ENCODE results near the gene ADCYAP1R1. TPM values are rescaled to one million over a fixed set of nuclear protein-coding genes. Genes with fewer than 3 reads are reported as not detected.
"Not testable (repeated sequence)": the region's sequence is repeated elsewhere in the genome, so short reads cannot be mapped to it uniquely, and the experiment has no call there.

Gene ADCYAP1R1
- total RNA-seq, 4 donors from 2014 or later, result 3.1 to 22.0 (median 6.7) TPM

DNA sequence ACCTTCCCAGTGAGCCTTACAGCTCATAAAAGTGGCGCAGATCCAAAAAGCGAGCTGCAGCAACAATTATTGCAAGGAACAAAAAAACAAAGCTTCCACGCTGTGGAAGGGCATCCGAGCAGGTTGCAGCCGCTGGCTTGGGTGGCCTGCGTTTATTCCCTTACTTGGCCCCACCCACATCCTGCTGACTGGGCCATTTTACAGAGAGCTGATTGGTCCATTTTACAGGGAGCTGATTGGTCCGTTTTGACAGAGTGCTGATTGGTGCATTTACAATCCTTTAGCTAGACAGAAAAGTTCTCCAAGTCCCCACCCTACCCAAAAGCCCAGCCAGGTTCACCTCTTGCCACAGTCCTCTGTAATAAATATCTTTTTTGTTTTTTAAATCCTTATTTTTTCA, 85.1 kb downstream of the ADCYAP1R1 start:
- no peak for DNase-seq
- H3K27ac ChIP-seq, result no peak overlapping the region
- H3K27me3 ChIP-seq, result no peaks in the 10 kb centered on the region
- no peaks in the 10 kb centered on the region for H3K9me3 ChIP-seq
- H3K4me1 ChIP-seq, result no peaks in the 10 kb centered on the region
- no peak overlapping the region for H3K4me3 ChIP-seq
- TF ChIP-seq, protein P1, sequence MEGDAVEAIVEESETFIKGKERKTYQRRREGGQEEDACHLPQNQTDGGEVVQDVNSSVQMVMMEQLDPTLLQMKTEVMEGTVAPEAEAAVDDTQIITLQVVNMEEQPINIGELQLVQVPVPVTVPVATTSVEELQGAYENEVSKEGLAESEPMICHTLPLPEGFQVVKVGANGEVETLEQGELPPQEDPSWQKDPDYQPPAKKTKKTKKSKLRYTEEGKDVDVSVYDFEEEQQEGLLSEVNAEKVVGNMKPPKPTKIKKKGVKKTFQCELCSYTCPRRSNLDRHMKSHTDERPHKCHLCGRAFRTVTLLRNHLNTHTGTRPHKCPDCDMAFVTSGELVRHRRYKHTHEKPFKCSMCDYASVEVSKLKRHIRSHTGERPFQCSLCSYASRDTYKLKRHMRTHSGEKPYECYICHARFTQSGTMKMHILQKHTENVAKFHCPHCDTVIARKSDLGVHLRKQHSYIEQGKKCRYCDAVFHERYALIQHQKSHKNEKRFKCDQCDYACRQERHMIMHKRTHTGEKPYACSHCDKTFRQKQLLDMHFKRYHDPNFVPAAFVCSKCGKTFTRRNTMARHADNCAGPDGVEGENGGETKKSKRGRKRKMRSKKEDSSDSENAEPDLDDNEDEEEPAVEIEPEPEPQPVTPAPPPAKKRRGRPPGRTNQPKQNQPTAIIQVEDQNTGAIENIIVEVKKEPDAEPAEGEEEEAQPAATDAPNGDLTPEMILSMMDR (IDR thresholded peaks at IDR 0.05), result no peak
- no peak for TF ChIP-seq POLR2A (IDR thresholded peaks at IDR 0.05)
- H3K36me3 ChIP-seq, result no peaks in the 10 kb centered on the region
- intact Hi-C loops (cut with DNase I; ENCODE audit: low total_unique reads), result no loop called here

DNA sequence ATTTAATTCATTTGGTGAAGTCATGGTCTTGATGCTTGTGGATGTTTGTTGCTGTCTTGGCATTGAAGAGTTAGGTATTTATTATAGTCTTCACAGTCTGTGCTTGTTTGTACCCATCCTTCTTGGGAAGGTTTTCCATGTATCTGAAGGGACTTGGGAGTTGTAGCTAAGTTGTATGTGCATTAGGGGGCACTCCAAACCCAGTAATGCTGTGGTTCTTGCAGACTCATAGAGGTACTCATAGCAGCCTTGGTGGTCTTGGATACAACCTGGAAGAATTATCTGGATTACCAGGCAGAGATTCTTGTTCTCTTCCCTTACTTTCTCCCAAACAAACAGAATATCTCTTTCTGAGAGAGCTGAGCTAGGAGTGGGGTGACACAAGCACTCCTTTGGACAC, 93.2 kb downstream of the ADCYAP1R1 start:
- no peaks in the 10 kb centered on the region for H3K9me3 ChIP-seq
- H3K36me3 ChIP-seq, result no peaks in the 10 kb centered on the region
- no peaks in the 10 kb centered on the region for H3K27me3 ChIP-seq
- TF ChIP-seq POLR2A (IDR thresholded peaks at IDR 0.05), result no peak
- TF ChIP-seq, protein P1 (IDR thresholded peaks at IDR 0.05), result no peak
- intact Hi-C loops (cut with DNase I; ENCODE audit: low total_unique reads), result no loop called here
- no peaks in the 10 kb centered on the region for H3K4me1 ChIP-seq
- no peak for DNase-seq
- H3K4me3 ChIP-seq, result no peak overlapping the region
- H3K27ac ChIP-seq, result no peak overlapping the region

DNA sequence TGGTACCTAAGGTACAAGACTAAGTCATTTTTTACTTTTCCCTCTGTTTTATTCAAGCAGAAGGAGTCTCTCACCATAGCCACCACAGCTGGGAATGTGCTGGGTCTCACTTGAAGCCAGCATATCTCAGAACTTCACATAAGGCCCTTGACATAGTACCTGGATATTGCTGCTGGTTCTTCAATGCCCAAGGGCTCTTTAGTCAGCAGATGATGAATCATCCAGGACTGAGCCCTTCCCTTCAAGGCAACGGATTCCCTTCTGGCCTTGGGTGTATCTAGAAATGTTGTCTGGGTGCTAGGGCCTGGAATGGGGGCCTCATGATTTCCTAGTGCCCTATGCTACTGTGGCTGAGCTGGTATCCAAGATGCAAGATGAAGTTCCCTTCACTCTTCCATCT, 93.9 kb downstream of the ADCYAP1R1 start:
- DNase-seq, result no peak
- Histone ChIP-seq H3K36me3 (no peaks in the 10 kb centered on the region), H3K9me3 (no peaks in the 10 kb centered on the region), H3K4me1 (no peaks in the 10 kb centered on the region), H3K27ac (no peak overlapping the region), H3K27me3 (no peaks in the 10 kb centered on the region), H3K4me3 (no peak overlapping the region)
- intact Hi-C loops (cut with DNase I; ENCODE audit: low total_unique reads), result no loop called here
- TF ChIP-seq, protein P1 (IDR thresholded peaks at IDR 0.05), result no peak
- no peak for TF ChIP-seq POLR2A (IDR thresholded peaks at IDR 0.05)

DNA sequence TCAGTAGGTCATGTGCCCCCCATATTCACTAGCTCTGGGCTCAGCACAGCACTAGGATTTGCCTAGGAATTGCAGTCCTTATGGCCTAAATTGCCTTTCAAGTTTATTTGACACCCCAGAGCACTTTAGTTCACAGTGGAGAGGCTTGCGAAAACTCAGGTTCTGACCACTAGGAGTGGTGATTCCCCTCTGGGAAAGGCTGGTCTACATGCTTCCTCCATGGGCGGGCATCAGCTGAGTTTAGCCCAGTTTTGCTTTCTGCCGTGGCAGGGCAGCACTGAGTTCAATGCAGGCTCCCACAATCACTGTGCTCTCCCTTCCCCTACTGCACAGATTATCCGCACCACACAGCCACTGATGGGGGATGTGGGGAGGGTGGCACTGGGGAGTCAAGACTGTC, 94.4 kb downstream of the ADCYAP1R1 start:
- intact Hi-C loops (cut with DNase I; ENCODE audit: low total_unique reads), result no loop called here
- Histone ChIP-seq H3K4me3 (no peak overlapping the region), H3K27me3 (no peaks in the 10 kb centered on the region), H3K9me3 (no peaks in the 10 kb centered on the region), H3K36me3 (no peaks in the 10 kb centered on the region), H3K4me1 (no peaks in the 10 kb centered on the region), H3K27ac (no peak overlapping the region)
- no peak for DNase-seq
- no peak for TF ChIP-seq POLR2A (IDR thresholded peaks at IDR 0.05)
- TF ChIP-seq, protein P1 (IDR thresholded peaks at IDR 0.05), result no peak

DNA sequence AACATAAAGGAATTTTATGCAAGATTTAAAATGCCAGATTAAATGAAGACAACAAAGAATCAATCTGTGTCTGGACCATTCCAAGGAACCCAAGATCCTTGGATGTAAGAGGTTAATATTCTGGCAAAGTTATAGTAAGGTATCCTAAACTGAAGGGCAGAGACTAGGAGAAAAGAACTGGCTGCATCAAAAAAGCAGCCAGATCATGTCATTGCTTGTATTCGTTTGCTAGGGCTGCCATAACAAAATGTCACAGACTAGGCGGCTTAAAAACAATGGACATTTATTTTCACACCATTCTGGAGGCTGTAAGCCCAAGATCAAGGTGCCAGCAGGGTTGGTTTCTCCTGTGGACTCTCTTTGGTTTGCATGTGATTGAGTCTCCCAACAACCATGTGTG, 99.7 kb downstream of the ADCYAP1R1 start:
- Histone ChIP-seq H3K4me3 (no peak overlapping the region), H3K4me1 (no peaks in the 10 kb centered on the region), H3K9me3 (no peaks in the 10 kb centered on the region), H3K27ac (no peak overlapping the region), H3K36me3 (no peaks in the 10 kb centered on the region), H3K27me3 (no peaks in the 10 kb centered on the region)
- no peak for DNase-seq
- TF ChIP-seq, protein P1 (IDR thresholded peaks at IDR 0.05), result no peak
- no peak for TF ChIP-seq POLR2A (IDR thresholded peaks at IDR 0.05)
- intact Hi-C loops (cut with DNase I; ENCODE audit: low total_unique reads), result no loop called here

DNA sequence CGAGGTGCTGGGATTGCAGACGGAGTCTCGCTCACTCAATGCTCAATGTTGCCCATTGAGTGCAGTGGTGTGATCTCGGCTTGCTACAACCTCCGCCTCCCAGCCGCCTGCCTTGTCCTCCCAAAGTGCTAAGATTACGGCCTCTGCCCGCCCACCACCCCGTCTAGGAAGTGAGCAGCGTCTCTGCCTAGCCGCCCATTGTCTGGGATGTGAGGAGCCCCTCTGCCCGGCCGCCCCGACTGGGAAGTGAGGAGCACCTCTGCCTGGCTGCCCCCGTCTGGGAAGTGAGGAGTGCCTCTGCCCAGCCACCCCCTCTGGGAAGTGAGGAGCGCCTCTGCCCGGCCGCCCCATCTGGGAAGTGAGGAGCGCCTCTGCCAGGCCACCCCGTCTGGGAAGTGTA, 101.2 kb downstream of the ADCYAP1R1 start:
- H3K27me3 ChIP-seq; intact Hi-C loops (cut with DNase I; ENCODE audit: low total_unique reads); H3K4me3 ChIP-seq; H3K9me3 ChIP-seq; H3K27ac ChIP-seq; H3K36me3 ChIP-seq; DNase-seq; H3K4me1 ChIP-seq: not testable (repeated sequence)
